Measurements from ENCODE around the gene MAP1LC3B2. TPM values are rescaled to one million over a fixed set of nuclear protein-coding genes. Genes with fewer than 3 reads are reported as not detected.
"Not testable (repeated sequence)": the region's sequence is repeated elsewhere in the genome, so short reads cannot be mapped to it uniquely, and the experiment has no call there.

The MAP1LC3B2 gene
- total RNA-seq, 1 donor from 2014 or later: 0.46 TPM

GRCh38 chr12:116558280-116559161 lies 660 bp upstream of the MAP1LC3B2 start:
- DNase-seq (ENCODE audit: low spot score): no peak

- no peak for DNase-seq (ENCODE audit: low spot score)
These were observed 2.1 kb downstream of the MAP1LC3B2 start for GRCh38 chr12:116561181-116561821.

- DNase-seq (ENCODE audit: low spot score): no peak
These were observed 2.9 kb downstream of the MAP1LC3B2 start for GRCh38 chr12:116562090-116562489.

DNA sequence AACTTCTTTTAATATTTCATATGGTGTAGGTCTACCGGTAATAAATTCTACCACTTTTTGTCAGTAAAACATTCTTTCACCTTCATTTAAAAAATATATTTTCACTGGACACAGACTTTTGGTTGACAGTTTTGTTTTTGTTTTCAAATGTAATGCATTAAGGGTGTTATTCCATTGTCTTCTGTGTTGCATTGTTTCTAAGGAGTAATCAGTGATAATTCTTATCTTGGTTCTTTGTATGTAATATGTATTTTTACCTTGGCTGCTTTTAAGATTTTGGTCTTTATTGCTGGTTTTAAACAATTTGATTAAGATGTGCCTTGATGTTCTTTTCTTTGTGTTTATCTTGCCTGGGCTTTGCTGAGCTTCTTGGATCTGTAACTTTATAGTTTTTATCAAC lies 4.1 kb downstream of the MAP1LC3B2 start:
- no peak for DNase-seq (ENCODE audit: low spot score)

GRCh38 chr12:116564080-116564479 lies 4.9 kb downstream of the MAP1LC3B2 start:
- DNase-seq (ENCODE audit: low spot score): no peak

DNA sequence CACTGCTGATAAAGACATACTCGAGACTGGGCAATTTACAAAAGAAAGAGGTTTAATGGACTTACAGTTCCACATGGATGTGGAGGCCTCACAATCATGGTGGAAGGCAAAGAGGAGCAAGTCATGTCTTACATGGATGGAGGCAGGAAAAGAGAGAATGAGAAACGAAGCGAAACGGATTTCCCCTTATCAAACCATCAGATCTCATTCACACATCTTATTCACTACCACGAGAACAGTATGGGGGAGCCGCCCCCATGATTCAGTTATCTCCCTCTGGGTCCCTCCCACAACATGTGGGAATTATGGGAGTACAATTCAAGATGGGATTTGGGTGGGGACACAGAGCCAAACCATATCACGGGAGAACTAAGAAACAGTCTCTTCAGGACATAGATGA lies 6.0 kb downstream of the MAP1LC3B2 start:
- not testable (repeated sequence) for DNase-seq (ENCODE audit: low spot score)

- no peak for DNase-seq (ENCODE audit: low spot score)
These were observed 6.8 kb downstream of the MAP1LC3B2 start for GRCh38 chr12:116565963-116566362.

GRCh38 chr12:116568203-116568602 lies 9.0 kb downstream of the MAP1LC3B2 start:
- no peak for DNase-seq (ENCODE audit: low spot score)

- no peak for DNase-seq (ENCODE audit: low spot score)
These were observed 11.9 kb downstream of the MAP1LC3B2 start for GRCh38 chr12:116571089-116571488.

DNA sequence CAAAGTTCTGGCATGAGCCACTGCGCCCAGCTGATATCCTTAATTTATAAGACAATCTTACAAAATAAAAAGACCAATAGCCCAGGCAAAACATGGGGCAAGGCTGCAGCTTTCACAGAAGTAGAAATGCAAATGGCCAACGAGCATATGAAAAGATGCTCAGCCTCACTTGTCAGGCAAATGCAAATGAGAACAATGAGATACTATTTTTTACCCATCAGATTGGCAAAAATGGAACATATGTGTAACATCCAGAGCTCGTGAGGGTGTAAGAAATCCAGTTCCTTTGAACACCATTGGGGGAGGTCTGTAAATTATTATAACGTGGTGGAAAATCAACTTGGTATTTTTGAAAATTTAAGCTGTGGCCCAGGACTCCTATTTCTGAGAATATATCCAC lies 14.6 kb downstream of the MAP1LC3B2 start:
- no peak for DNase-seq (ENCODE audit: low spot score)

DNA sequence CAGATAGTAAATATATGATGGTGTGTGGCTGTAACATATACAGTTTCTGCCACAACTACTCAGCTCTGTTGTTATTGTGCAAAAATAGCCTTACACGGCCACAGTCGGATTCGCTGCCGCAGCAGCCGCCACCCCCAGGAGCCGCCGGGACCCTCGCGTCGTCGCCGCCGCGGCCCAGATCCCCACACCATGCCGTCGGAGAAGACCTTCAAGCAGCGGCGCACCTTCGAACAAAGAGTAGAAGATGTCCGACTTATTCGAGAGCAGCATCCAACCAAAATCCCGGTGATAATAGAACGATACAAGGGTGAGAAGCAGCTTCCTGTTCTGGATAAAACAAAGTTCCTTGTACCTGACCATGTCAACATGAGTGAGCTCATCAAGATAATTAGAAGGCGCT lies 16.6 kb downstream of the MAP1LC3B2 start:
- DNase-seq (ENCODE audit: low spot score): not testable (repeated sequence)

- no peak for DNase-seq (ENCODE audit: low spot score)
These were observed 18.0 kb downstream of the MAP1LC3B2 start for GRCh38 chr12:116577154-116577561.

GRCh38 chr12:116578051-116578450 lies 18.9 kb downstream of the MAP1LC3B2 start:
- DNase-seq (ENCODE audit: low spot score): no peak

DNA sequence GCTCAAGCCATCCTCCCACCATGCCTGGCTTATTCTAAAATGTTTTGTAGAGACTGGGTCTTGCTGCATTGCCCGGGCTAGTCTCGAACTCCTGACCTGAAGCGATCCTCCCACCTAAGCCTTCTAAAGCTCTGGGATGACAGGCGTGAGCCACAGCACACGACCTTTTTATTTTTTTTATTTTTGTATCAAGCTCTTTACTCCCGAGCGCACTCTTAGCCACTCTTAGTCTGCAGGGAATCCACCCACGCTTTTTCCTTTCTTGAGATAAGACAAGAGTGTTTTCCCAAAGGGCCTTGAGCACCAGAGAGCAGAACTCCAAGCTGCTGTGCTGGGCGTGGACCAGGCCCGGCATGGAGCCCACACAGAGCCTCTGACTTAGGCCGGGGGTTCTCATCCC lies 23.4 kb downstream of the MAP1LC3B2 start:
- no peak for DNase-seq (ENCODE audit: low spot score)

GRCh38 chr12:116583129-116583694 lies 24.0 kb downstream of the MAP1LC3B2 start:
- no peak for DNase-seq (ENCODE audit: low spot score)

DNA sequence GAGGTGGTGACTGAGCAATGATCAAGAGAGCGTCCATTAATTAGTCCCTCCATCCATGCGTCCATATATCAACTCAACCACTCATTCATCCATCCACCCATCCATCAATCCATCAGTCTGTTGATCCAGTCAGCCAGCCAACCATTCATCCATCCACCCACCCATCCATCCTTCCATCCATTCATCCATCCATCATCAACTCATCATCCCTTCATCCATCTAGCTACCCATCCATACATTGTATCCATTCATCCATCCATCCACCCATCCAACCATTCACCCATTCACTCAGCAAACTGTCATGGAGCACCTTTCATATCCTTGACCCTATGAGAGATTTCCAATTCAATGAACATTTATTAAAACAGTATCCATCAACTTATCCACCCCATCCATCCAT lies 28.1 kb downstream of the MAP1LC3B2 start:
- no peak for DNase-seq (ENCODE audit: low spot score)

GRCh38 chr12:116588390-116589028 lies 29.3 kb downstream of the MAP1LC3B2 start:
- no peak for DNase-seq (ENCODE audit: low spot score)

DNA sequence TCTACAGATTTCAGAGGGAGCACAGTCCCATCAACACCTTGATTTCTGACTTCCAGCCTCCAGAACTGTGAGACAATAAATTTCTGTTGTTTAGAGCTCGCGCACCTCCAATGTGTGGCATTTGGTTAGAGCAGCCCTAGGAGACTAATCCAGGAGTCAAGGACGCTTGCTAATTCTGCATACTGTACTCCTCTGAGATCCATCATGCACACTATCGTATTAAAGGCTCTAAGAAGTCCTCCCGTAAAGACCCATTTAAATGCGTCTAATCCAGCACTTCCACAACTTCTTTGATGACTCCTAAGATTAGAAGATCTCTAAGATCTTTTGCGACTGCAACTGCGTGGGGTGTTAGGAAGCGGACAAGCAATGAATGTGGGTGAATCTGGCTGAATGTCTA lies 30.4 kb downstream of the MAP1LC3B2 start:
- DNase-seq (ENCODE audit: low spot score): no peak

- no peak for DNase-seq (ENCODE audit: low spot score)
These were observed 31.4 kb downstream of the MAP1LC3B2 start for GRCh38 chr12:116590561-116590960.

DNA sequence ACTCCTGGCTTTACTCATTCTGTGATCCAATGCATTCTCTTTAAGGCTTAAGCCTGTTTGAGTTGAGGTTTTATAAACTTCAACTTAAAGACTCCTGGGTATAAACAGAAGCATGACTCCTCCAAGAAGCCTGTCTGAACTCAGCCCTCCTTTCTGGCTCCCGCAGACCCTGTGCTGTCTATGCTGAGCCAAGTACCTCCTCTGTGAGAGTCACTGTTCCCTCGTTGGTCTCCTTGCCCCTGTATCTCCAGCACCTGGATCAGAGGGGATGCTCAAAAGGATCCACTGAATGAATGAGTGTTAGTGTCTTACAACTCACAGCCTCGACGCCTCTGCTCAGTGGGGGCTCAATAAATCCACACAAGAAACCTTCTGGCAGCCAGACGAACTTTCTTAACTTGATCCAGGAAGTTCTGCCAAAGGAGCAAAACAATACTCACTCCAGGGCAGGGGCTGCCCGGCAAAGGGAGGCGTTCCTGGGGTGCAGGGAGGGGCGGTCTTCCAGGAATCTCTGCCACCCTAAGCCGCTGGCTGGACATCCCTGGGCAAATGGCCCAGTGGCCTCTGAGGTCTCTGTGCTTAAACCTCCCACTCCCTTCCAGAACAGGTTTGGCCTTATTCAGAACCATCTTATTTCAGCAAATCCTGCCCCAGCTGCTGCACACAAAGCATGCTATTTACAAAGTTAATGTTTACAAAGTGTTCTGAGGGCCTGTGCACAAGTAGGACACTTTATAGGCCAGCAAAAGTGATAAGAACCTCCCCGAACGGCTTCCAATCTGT lies 32.9 kb downstream of the MAP1LC3B2 start:
- peak; percentile 52 for DNase-seq (ENCODE audit: low spot score)

GRCh38 chr12:116592731-116593130 lies 33.5 kb downstream of the MAP1LC3B2 start:
- no peak for DNase-seq (ENCODE audit: low spot score)
